ENCODE measurements around the gene ZDHHC9.
A peak's percentile ranks its signal among the peaks of the same experiment; 100 is the strongest.

ZDHHC9 gene

DNA sequence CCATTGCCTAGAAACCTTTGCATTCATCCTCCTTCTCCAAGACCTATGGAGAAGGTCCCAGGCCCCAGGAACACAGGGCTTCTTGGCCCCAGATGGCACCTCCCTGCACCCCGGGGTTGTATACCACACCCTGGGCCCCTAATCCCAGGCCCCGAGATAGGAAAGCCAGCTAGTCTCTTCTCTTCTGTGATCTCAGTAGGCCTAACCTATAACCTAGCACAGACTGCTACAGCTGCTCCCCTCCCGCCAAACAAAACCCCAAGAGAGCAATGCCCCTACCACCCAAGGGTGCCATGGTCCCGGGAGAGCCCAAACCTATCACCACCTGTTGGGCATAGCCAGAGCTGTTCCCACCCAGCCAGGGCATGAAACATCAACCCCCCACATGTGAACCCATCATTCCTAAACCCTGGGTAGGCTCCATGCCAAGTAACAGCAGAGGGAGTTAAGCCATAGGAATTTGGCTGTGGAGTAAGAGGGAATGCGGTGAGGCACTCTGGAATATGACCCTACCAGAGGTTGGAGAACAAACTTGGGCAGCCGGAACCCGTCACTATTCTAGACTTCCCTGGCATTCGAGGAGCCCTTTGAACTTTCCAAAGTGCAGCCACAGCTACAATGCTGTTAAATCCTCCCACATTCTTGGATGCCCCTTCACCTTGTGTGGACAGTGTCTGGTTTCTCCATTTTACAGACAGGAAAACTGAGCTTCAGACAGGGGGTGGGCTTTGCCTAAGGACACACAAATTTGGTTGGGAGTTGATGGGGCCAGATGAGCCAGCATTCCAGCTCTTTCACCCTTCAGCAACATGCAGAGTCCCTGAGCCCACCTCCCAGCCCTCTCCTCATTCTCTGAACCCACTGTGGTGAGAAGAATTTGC lies 74.9 kb downstream of the ZDHHC9 start:
- Histone ChIP-seq H3K9me3 (ENCODE audit: control insufficient read depth, low read length) (no peaks in the 10 kb centered on the region), H3K36me3 (ENCODE audit: control insufficient read depth, insufficient read depth, low read length) (no peaks in the 10 kb centered on the region), H3K4me3 (ENCODE audit: insufficient read depth, low read depth, low read length, poor library complexity, severe bottlenecking) (no peak overlapping the region), H3K27me3 (replicated peaks; ENCODE audit: control insufficient read depth, insufficient read depth, low read length, poor library complexity, severe bottlenecking) (no peaks in the 10 kb centered on the region), H3K27ac (ENCODE audit: insufficient read depth, low read length, poor library complexity, severe bottlenecking) (peak overlapping the region; percentile 53), H3K4me1 (ENCODE audit: control insufficient read depth, insufficient read depth, low read length, poor library complexity, severe bottlenecking) (peaks cover 58% of the 10 kb centered on the region)
- no peak for DNase-seq

DNA sequence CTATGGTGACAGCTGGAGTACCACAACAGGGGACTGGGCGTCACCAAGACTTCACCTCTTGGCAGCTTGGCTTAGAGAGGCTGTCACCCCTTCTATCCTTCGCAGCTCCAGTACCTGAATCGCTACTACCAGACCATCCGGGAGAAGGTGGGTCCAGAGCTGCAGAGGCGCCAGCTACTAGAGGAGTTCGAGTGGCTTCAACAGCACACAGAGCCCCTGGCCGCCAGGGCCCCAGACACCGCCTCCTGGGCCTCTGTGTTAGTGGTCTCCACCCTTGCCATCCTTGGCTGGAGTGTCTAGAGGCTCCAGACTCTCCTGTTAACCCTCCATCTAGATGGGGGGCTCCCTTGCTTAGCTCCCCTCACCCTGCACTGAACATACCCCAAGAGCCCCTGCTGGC lies 75.5 kb downstream of the ZDHHC9 start:
- DNase-seq, result no peak
- Histone ChIP-seq H3K27ac (ENCODE audit: insufficient read depth, low read length, poor library complexity, severe bottlenecking) (peak overlapping the region; percentile 53), H3K4me1 (ENCODE audit: control insufficient read depth, insufficient read depth, low read length, poor library complexity, severe bottlenecking) (peaks cover 55% of the 10 kb centered on the region), H3K9me3 (ENCODE audit: control insufficient read depth, low read length) (no peaks in the 10 kb centered on the region), H3K36me3 (ENCODE audit: control insufficient read depth, insufficient read depth, low read length) (no peaks in the 10 kb centered on the region), H3K4me3 (ENCODE audit: insufficient read depth, low read depth, low read length, poor library complexity, severe bottlenecking) (no peak overlapping the region), H3K27me3 (replicated peaks; ENCODE audit: control insufficient read depth, insufficient read depth, low read length, poor library complexity, severe bottlenecking) (no peaks in the 10 kb centered on the region)

DNA sequence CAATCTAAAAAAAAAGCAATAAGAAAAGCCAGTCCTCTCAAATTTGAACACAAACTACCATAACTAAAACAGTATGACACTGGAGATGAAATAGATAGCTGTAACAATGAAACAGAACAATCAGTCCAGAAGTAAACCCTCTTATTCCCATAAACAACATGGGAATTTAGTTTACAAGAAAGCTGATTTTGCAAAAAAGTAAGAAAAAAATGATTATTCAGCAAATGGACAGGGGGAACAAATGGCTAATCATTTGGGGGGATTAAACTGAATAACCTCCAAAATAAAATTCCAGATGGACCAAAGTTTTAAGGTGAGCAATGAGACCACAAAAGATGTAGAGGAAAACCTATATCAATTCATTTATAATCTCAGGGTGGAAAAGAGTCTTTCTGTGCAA lies 80.0 kb downstream of the ZDHHC9 start:
- Histone ChIP-seq H3K4me1 (ENCODE audit: control insufficient read depth, insufficient read depth, low read length, poor library complexity, severe bottlenecking) (peaks cover 43% of the 10 kb centered on the region), H3K4me3 (ENCODE audit: insufficient read depth, low read depth, low read length, poor library complexity, severe bottlenecking) (no peak overlapping the region), H3K36me3 (ENCODE audit: control insufficient read depth, insufficient read depth, low read length) (no peaks in the 10 kb centered on the region), H3K27me3 (replicated peaks; ENCODE audit: control insufficient read depth, insufficient read depth, low read length, poor library complexity, severe bottlenecking) (no peaks in the 10 kb centered on the region), H3K9me3 (ENCODE audit: control insufficient read depth, low read length) (no peaks in the 10 kb centered on the region), H3K27ac (ENCODE audit: insufficient read depth, low read length, poor library complexity, severe bottlenecking) (no peak overlapping the region)
- no peak for DNase-seq

DNA sequence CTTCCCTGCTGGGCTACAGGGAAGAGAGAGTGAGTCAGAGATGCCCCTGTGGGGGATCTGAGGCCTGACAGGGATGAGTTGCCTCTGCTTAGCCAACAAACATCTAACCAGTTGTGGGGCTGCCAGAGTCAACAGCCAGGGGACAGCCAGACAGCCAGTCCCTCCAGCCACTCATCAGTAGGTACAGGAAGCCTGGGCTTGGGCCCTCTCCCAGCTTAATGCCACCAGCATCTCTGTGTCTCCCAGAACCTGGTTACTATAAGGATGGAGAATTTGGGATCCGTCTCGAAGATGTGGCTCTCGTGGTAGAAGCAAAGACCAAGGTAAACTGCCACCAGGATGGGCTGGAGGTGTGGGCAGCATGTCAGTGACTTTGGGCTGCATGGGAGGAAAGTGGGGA lies 81.2 kb downstream of the ZDHHC9 start:
- DNase-seq, result no peak
- Histone ChIP-seq H3K36me3 (ENCODE audit: control insufficient read depth, insufficient read depth, low read length) (no peaks in the 10 kb centered on the region), H3K4me3 (ENCODE audit: insufficient read depth, low read depth, low read length, poor library complexity, severe bottlenecking) (no peak overlapping the region), H3K27me3 (replicated peaks; ENCODE audit: control insufficient read depth, insufficient read depth, low read length, poor library complexity, severe bottlenecking) (no peaks in the 10 kb centered on the region), H3K9me3 (ENCODE audit: control insufficient read depth, low read length) (no peaks in the 10 kb centered on the region), H3K27ac (ENCODE audit: insufficient read depth, low read length, poor library complexity, severe bottlenecking) (no peak overlapping the region), H3K4me1 (ENCODE audit: control insufficient read depth, insufficient read depth, low read length, poor library complexity, severe bottlenecking) (peaks cover 41% of the 10 kb centered on the region)

DNA sequence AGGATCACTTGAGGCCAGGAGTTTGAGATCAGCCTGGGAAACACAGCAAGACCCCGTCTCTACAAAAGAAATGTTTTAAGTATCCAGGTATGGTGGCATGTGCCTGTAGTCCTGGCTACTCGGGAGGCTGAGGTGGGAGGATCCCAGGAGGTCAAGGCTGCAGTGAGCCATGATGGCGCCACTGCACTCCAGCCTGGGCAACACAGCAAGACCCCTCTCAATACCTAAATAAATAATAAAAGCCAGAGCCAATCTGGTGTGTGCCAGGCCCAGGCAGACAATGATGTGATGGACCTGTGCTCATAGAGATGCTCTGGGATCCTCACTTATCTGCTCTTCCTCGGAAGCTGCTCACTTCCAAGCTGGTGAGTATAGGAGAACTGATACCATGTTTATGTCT lies 82.1 kb downstream of the ZDHHC9 start:
- DNase-seq, result no peak
- H3K4me3 ChIP-seq (ENCODE audit: insufficient read depth, low read depth, low read length, poor library complexity, severe bottlenecking), result no peak overlapping the region
- peaks cover 41% of the 10 kb centered on the region for H3K4me1 ChIP-seq (ENCODE audit: control insufficient read depth, insufficient read depth, low read length, poor library complexity, severe bottlenecking)
- no peaks in the 10 kb centered on the region for H3K27me3 ChIP-seq (replicated peaks; ENCODE audit: control insufficient read depth, insufficient read depth, low read length, poor library complexity, severe bottlenecking)
- H3K9me3 ChIP-seq (ENCODE audit: control insufficient read depth, low read length), result no peaks in the 10 kb centered on the region
- no peak overlapping the region for H3K27ac ChIP-seq (ENCODE audit: insufficient read depth, low read length, poor library complexity, severe bottlenecking)
- H3K36me3 ChIP-seq (ENCODE audit: control insufficient read depth, insufficient read depth, low read length), result no peaks in the 10 kb centered on the region

DNA sequence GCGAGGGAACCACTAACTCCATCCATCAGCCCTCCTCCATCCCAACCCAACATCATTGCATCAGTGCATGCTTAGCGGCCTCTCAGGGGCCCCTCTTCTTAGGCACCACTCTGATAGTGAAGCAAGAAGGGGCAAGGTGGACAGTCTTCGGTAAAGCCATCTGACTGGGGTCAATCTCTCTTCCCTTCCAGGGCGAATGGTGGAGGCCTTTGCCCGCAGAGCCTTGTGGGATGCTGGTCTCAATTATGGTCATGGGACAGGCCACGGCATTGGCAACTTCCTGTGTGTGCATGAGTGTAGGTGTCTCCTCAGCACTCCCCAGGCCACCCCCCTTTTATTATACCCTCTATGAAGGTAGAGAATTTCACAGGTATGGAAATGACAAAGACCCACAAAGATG lies 82.7 kb downstream of the ZDHHC9 start:
- peaks cover 47% of the 10 kb centered on the region for H3K4me1 ChIP-seq (ENCODE audit: control insufficient read depth, insufficient read depth, low read length, poor library complexity, severe bottlenecking)
- H3K4me3 ChIP-seq (ENCODE audit: insufficient read depth, low read depth, low read length, poor library complexity, severe bottlenecking), result no peak overlapping the region
- no peaks in the 10 kb centered on the region for H3K27me3 ChIP-seq (replicated peaks; ENCODE audit: control insufficient read depth, insufficient read depth, low read length, poor library complexity, severe bottlenecking)

DNA sequence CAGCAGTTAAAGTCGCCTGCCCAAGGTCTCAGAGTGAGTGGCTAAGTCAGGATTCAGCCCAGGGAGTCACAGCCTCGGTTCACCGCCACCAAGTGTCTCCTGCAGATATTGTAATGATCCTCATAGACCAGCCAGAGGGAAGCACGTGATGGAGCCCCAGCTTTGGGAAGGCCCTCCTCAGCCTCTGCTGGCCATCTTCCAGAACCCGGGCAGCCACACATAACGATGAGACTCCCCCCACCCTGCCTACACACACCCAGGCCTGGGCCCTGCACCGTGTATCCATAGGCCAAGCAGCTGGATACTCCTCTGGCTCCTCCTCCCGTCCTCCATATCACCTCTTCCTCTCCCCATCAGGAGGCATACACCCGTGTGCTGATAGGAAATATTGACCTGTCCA lies 83.5 kb downstream of the ZDHHC9 start:
- no peaks in the 10 kb centered on the region for H3K27me3 ChIP-seq (replicated peaks; ENCODE audit: control insufficient read depth, insufficient read depth, low read length, poor library complexity, severe bottlenecking)
- H3K9me3 ChIP-seq (ENCODE audit: control insufficient read depth, low read length), result no peaks in the 10 kb centered on the region
- H3K4me1 ChIP-seq (ENCODE audit: control insufficient read depth, insufficient read depth, low read length, poor library complexity, severe bottlenecking), result peaks cover 55% of the 10 kb centered on the region
- H3K4me3 ChIP-seq (ENCODE audit: insufficient read depth, low read depth, low read length, poor library complexity, severe bottlenecking), result no peak overlapping the region
- H3K27ac ChIP-seq (ENCODE audit: insufficient read depth, low read length, poor library complexity, severe bottlenecking), result peak overlapping the region; percentile 19
- no peaks in the 10 kb centered on the region for H3K36me3 ChIP-seq (ENCODE audit: control insufficient read depth, insufficient read depth, low read length)
- DNase-seq, result no peak

More for the DNA sequence above, 82.7 kb downstream of the ZDHHC9 start:
- H3K36me3 ChIP-seq (ENCODE audit: control insufficient read depth, insufficient read depth, low read length), result no peaks in the 10 kb centered on the region
- no peak for DNase-seq
- H3K9me3 ChIP-seq (ENCODE audit: control insufficient read depth, low read length), result no peaks in the 10 kb centered on the region
- no peak overlapping the region for H3K27ac ChIP-seq (ENCODE audit: insufficient read depth, low read length, poor library complexity, severe bottlenecking)

DNA sequence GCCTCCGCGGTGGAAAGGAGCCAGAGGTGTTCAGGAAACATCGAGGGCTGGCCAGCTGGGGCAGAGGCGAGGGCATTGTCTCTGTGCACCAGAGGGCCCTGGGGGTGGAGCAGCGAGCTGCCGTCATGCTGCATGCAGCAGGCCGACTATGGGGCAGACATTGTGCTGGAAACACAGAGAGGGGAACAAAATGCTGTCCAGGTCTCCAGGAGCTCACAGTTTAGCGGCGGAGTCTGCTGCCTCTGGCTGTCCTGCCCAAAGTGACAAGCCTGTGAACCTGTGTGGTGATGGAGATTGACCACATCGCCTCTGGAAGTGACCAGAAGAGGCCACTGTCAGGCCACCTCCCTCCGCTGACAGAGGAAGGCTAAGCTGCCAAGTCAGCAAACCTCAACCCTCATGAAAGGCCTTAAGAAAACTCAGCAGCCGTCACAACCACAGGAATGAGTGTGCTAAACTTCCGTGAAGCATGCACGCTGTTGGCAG lies 84.1 kb downstream of the ZDHHC9 start:
- Histone ChIP-seq H3K9me3 (ENCODE audit: control insufficient read depth, low read length) (no peaks in the 10 kb centered on the region), H3K36me3 (ENCODE audit: control insufficient read depth, insufficient read depth, low read length) (no peaks in the 10 kb centered on the region), H3K27ac (ENCODE audit: insufficient read depth, low read length, poor library complexity, severe bottlenecking) (peak overlapping the region; percentile 32), H3K27me3 (replicated peaks; ENCODE audit: control insufficient read depth, insufficient read depth, low read length, poor library complexity, severe bottlenecking) (no peaks in the 10 kb centered on the region), H3K4me3 (ENCODE audit: insufficient read depth, low read depth, low read length, poor library complexity, severe bottlenecking) (no peak overlapping the region), H3K4me1 (ENCODE audit: control insufficient read depth, insufficient read depth, low read length, poor library complexity, severe bottlenecking) (peaks cover 55% of the 10 kb centered on the region)
- peak in 2 of 3 donors; percentile 28 to 48 for DNase-seq

DNA sequence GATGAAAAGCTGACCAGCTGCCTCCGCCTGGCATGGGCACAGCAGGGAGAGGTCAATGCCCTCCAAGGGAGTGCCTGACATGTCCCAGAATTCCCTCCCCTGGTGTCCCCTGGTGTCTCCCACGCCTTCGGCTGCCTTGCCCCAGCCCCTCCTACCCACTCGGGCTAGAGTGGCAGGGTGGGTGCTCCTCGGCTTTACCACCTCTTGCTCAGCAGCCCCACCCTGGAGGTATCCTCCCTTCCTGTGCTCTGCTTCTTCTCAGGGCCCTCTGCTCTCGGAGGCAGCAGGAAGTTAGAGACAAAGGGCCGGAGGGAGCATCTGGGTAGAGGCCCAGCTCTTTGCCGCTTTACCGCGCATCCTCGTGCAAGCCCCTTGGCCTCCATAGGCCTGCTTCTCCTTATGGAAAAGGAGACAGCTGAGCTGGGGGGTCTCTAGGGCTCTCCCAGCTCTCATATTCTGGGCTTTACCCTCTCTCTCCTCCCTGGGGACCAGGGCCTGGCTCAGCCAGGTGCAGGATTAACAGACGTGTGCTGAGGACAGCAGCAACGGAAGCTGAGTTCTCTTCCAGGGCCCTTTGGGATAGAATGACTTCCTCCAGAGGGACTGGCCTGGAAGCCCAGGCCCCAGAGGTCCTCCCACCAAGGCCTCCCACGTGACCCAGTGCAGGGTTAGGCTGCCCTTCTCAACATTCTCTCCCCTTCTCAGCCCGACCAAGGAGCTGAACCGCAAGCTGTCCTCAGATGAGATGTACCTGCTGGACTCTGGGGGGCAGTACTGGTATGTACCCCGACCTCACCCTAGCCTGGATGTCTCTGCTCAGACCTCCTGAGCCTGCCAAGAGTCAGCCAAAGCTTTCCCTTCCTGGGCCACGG lies 87.7 kb downstream of the ZDHHC9 start:
- DNase-seq, result no peak
- peak overlapping the region; percentile 53 for H3K27ac ChIP-seq (ENCODE audit: insufficient read depth, low read length, poor library complexity, severe bottlenecking)

More for the DNA sequence above, 87.7 kb downstream of the ZDHHC9 start:
- peaks cover 52% of the 10 kb centered on the region for H3K4me1 ChIP-seq (ENCODE audit: control insufficient read depth, insufficient read depth, low read length, poor library complexity, severe bottlenecking)
- H3K9me3 ChIP-seq (ENCODE audit: control insufficient read depth, low read length), result no peaks in the 10 kb centered on the region
- H3K27me3 ChIP-seq (replicated peaks; ENCODE audit: control insufficient read depth, insufficient read depth, low read length, poor library complexity, severe bottlenecking), result no peaks in the 10 kb centered on the region
- H3K4me3 ChIP-seq (ENCODE audit: insufficient read depth, low read depth, low read length, poor library complexity, severe bottlenecking), result peak overlapping the region; percentile 22
- H3K36me3 ChIP-seq (ENCODE audit: control insufficient read depth, insufficient read depth, low read length), result no peaks in the 10 kb centered on the region
